LNCAP (cell line): ENCODE results near the gene DESI1.

ENCODE experiments used
- CTCF ChIP-seq: fragments of 450-650 bp; IDR thresholded peaks from 2 replicates; pipeline ENCODE4 v1.5.1; 2017; ENCODE audit warnings: mild to moderate bottlenecking

The DESI1 gene

DNA sequence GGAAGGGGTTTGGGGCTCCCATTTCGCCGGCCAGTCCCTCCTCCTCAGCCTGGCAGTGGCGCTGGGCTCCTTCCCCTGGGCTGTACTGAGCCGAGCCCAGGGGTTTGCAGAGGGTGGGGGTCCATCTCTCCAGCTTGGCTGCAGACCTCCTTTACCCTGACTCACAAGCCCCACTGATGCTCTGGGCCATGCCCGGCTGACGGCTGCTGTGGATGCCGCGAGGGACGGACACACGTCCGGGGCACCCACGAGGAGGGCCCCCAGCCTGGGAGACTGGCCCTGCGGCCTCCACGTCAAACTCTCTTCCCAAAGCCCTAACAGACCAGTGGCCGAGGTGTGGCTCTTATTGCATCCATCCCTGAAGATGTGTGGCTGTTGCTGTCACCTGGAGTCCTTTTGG is 45.3 kb downstream of the DESI1 start:
- TF ChIP-seq CTCF: no peak

DNA sequence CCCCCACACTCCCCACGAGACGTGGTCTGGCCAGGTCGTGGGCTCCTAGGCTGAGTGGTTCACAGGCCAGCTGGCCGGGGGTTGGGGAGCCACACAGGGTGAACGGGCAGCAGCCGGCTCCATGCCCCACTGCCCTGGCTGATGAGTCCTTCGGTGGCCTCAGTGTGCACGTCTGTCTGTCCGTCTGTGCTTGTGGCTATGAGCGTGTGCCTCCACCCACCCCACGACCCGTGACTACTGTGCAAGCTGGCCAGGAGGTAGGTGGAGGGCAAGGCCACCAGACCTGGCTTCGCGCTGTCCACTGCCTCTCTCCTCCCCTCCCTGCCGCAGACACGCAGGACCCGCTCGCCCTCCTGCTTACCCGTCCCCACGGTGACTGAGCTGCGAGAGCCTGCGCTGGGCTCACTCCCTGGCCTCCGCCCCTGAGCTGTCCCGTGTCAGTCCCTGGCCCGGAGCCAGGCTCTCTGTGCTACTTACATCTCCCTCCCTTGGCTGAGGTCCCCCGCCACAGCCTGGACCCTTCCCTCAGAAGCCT is 45.9 kb downstream of the DESI1 start:
- no peak for TF ChIP-seq CTCF

GRCh38 chr22:41573677-41574076 is 47.2 kb downstream of the DESI1 start:
- no peak for TF ChIP-seq CTCF

GRCh38 chr22:41571786-41572185 is 49.1 kb downstream of the DESI1 start:
- no peak for TF ChIP-seq CTCF

DNA sequence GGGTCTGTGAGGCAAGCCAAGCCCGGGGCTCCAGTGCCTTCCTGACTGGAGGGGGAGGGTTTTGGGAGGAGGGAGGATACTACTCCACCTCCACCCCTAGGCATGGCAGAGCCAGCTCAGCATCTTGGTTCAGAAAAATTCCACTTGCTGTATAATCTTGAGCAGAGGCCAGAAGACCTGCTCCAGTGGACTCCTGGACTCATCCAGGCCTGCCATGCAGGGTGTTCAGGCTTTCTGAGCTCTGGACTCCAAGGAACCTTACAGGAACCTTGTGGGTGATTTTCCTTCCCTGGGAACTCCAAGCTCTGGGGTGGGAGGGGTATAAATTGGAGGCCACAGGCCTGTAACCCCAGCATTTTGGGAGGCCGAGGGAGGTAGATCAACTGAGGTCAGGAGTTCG is 50.6 kb downstream of the DESI1 start:
- TF ChIP-seq CTCF: no peak

DNA sequence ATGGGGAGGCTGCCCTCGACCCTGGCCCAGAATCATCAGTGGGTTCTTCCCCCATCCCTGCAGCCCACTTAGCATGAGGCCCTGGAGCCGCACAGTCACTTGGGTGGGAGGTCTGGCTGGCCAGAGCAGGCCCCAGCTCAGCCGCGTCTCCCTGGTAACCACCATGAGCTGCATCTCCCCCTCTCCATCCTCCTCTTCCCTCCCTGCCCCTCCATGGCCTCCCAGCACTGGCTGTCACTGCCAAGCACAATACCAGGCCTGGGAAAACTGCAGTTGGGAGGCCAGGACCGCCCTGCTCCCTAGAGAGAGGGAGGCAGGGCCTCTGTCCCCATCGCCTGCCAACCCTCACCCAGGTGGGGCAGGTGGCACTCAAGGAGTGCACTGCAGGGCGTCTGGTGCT is 52.0 kb downstream of the DESI1 start:
- no peak for TF ChIP-seq CTCF

DNA sequence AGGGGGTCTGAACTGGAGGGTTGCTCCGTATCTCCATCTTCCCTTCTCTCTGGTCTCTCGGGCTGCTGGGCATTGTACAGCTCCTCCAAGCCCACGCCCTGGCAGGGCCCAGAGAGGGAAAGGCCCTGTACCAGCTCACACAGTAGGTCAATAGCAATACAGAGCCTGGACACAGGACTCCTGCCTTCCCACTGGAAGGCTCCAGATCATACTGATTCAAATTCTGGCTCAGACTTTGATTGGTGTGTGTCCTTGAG is 53.4 kb downstream of the DESI1 start:
- no peak for TF ChIP-seq CTCF

DNA sequence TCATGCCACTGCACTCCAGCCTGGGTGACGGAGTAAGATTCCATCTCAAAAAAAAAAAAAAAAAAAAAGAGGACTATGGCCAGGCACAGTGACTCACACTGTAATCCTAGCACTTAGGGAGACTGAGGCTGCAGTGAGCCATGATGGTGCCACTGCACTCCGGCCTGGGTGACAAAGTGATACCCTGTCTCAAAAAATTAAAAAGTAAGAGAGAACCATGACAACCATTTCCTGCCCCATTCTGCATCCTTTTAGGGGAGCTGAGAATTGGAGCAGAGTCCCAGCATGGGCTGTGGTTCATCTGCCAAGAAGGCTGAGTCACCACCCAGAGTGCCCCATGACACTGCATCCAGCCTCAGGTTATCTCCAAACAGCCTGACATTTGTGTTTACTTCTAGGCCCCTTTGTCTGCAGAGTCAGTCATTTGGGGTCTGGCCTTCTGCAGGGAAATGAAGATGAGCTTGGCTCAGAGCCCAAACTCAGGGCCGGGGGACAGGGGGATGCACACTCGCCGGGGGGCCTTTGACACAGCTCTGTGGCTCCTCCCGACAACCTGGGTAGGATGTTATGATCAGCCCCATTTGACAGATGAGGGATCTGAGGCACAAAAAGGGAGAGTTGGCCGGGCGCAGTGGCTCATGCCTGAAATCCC is 55.3 kb downstream of the DESI1 start:
- no peak for TF ChIP-seq CTCF
